Activated CD8-positive, alpha-beta memory T cell treated with anti-CD3 and anti-CD28 coated beads, Interleukin-2, amount 50 U/mL, for 1 hour (primary cell): Measurements from ENCODE around the gene NR3C2.
A peak's percentile ranks its signal among the peaks of the same experiment; 100 is the strongest.

ENCODE experiments used
- DNase-seq: peaks from one replicate; pipeline ENCODE4 v3.0.0-alpha.2; 2020; ENCODE audit errors: extremely low read depth

Gene NR3C2

DNA sequence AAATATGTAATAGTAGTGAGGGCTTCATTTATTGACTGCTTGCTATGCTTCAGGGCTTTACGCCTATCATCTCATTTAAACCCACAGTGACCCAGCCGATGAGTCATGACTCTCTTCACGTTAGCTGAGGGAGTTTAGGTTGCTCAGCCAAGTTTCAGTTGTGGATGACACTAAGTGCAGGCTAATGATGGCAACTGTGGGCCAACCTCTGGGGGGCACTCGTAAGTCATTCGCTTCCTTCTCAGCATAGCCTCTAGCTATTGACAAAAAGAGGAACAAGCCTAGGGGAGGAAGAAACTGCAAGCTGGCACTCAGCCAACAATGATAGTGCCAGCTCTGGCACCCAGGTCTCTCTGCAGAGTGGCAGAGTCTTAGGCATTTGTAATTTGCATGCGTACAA is 385.3 kb downstream of the NR3C2 start:
- DNase-seq = peak; percentile 30

GRCh38 chr4:148055844-148056243 is 386.4 kb downstream of the NR3C2 start:
- no peak for DNase-seq

DNA sequence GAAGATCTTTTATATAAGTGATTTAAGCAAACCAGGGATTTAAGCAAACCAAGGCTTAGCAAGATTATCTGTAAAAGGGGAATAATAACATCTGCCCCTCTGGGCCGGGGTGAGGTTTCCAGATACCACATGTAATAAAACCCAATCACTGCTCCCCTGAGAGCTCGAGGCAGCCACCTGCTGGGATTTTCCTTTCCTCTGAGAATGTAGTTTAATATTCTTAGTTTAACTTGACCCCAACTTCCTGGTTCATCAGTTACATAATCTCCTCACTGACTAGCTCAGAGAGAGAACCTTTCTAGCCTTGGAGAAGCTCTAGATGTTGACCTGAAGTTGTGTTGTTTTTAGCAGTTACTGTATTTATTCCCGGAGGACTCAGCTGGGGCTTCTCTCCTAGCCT is 387.9 kb downstream of the NR3C2 start:
- no peak for DNase-seq

DNA sequence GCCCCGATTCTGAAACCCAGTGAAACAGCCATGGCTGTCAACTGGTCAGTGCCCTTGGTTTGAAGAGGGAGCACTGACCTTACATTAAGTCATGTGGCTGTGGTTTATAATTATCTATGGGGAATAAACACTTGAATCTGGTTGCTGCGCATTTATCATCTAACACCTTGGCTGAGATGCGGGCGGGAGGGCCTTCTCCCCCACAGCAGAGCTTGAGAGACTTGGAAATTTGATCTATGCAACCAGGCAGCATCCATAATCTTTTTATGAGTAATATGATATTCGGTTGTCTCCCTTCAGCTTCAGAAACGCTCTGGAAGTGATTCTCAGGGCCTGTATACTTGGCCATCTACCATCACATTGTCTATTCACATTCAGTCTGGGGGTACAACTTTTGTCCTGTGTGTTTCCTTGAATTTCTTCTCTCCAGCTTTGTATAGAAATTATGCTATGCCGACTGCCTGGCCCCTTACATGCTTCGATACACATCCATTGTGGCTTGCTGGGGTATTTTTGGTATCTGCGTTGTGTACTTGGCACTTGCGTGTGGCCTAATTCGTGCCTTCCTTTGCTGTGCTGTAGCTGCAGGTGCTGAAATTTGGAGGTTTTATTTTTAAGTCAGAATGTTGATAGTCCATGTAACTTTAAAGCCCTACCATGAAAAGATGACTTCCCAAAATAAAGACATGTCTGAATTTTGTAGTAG is 388.8 kb downstream of the NR3C2 start:
- DNase-seq = no peak

DNA sequence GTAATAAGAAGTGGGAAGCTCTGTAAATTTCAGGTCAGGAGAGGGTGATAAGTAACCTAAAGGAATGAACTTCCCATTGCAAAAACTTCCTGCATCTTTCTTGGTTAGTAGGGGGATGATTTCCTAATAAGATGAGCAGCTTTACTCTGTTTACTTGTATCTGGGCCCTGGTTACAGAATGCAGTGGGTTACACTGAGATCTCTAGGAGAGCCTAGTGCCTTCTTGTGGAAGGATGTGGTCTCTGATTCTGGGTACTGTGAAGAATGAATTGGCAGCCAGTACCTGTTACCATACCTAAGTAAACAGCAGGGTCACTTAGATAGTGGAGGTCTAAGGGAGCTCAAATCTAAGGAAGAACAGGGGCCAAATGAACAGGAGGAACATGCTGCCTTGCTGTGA is 389.8 kb downstream of the NR3C2 start:
- DNase-seq = no peak

GRCh38 chr4:148051403-148051802 is 390.8 kb downstream of the NR3C2 start:
- no peak for DNase-seq

DNA sequence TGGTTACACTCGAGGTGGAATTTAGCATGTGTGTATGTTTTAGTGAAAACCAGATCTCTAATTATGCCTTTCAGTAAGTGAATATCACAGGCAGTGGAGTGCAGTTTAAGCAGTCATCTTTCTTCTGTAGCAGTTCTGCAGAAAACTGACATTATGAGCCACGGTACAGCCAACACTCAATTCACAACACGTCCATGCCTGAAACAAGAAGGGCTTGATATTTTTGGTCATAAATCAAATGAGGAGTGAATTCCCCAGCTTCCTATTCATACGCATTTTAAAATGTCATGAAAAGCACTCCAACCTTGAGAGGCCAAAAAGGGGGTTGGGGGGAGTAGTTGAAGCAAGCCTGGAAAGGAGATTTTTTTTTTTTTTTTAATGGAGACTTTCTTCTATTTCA is 393.6 kb downstream of the NR3C2 start:
- DNase-seq = no peak

DNA sequence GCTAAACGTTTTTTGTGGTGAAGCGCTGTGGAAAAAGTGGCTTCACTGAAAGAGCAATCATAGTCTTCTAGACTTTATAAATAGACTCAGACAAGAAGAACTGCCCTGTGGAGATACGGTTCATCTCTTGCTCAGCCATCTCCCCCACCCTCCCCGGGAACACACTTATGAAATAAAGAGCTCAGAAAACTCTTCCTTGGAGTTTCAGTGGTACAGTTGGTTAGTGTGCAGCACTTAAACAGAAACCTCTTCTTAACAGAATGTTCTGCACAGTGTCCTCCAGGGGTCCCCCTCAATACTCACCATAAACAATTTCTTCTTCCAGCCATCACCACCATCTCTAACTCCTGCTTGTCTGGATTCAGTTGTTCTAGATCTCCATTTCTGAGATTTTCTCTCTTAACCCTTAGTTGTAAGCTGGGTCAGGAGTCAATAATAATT is 397.3 kb downstream of the NR3C2 start:
- no peak for DNase-seq

- DNase-seq = no peak
These were observed 397.9 kb downstream of the NR3C2 start for GRCh38 chr4:148044089-148044911.

- DNase-seq = no peak
These were observed 400.4 kb downstream of the NR3C2 start for GRCh38 chr4:148041606-148042329.

GRCh38 chr4:148034813-148035212 is 407.4 kb downstream of the NR3C2 start:
- no peak for DNase-seq

GRCh38 chr4:148030193-148030873 is 411.9 kb downstream of the NR3C2 start:
- DNase-seq = no peak

DNA sequence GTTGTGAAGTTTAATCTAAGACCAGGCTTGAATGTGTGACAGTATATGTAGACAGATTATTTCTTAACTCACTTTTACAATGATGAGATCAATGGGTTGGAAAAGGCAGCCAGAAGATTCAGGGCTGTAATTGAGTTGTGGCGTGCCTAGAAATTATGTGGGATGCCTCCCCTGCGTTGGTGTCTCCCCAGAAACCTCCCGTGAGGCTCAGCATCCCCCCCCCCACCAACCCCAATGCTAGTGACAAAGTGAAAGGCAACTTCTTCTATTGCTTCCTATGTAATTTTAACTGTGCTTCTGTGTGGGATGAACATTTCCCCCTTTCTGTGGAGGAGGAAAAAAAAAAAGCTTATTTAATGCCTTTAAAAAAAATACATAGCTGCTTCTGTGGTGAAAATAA is 412.4 kb downstream of the NR3C2 start:
- DNase-seq = no peak
